AG04449 (cell line): ENCODE data around the gene WFDC8.

Experiments
- CTCF ChIA-PET: fragments of 350-600 bp; formaldehyde crosslinking; extraction: SDS; loops from one replicate; lab custom pipeline; 2021; ENCODE audit warnings: antibody characterized with exemption; lab: Yijun Ruan, JAX
- POLR2A ChIA-PET: fragments of 400-600, 350-600 bp; formaldehyde crosslinking; extraction: SDS; loops from one replicate; lab custom pipeline; 2020; ENCODE audit warnings: antibody characterized with exemption, inconsistent platforms; lab: Yijun Ruan, JAX
- DNase-seq: peaks from one replicate; pipeline ENCODE4 v3.0.0-alpha.2; 2010; ENCODE audit warnings: low read depth, low spot score
- H3K4me3 ChIP-seq: 2 replicates; pipeline ENCODE4 v1.5.1; 2011; ENCODE audit warnings: low read depth, mild to moderate bottlenecking, control low read depth, low read length
- CTCF ChIP-seq: IDR thresholded peaks from one replicate; pipeline ENCODE4 v1.5.1; 2011; ENCODE audit warnings: mild to moderate bottlenecking, moderate library complexity, low read length, control low read depth, inconsistent platforms; ENCODE audit not compliant: insufficient read depth; ENCODE audit errors: missing control alignments

Gene WFDC8

GRCh38 chr20:45579184-45579583 is at the start of gene WFDC8:
Gene WFDC8 (minus strand): TSS chr20:45579284. CDS start chr20:45579247, 37 bp downstream.
- H3K4me3 ChIP-seq = no peak within 1 kb of the TSS
- POLR2A ChIA-PET = no interaction called here
- CTCF ChIA-PET = interaction anchor here (1.3 to 3.4 kb wide), 3 partner anchors 13 to 191 kb away, joined by 4 to 13 read pairs (median 5); no protein-coding TSS in a partner anchor
- TF ChIP-seq CTCF = no peak
- no peak for DNase-seq

GRCh38 chr20:45626540-45626939 is 47.5 kb upstream of the WFDC8 start:
- ChIA-PET CTCF (interaction anchor here (1.0 kb wide), 2 partner anchors 10 to 19 kb away, joined by 3 read pairs; no protein-coding TSS in a partner anchor), POLR2A (no interaction called here)
- TF ChIP-seq CTCF = no peak
- H3K4me3 ChIP-seq = no peak overlapping the region
- DNase-seq = no peak

- no peak for TF ChIP-seq CTCF
- no peak for DNase-seq
- ChIA-PET POLR2A (no interaction called here), CTCF (interaction anchor here (1.0 kb wide), 1 partner anchor 8 kb away, joined by 3 read pairs; the partner anchor contains the start of gene WFDC10A)
- H3K4me3 ChIP-seq = no peak overlapping the region
Observed at GRCh38 chr20:45621593-45621992, 42.5 kb upstream of the WFDC8 start.

GRCh38 chr20:45617591-45617990 is 38.5 kb upstream of the WFDC8 start:
- no peak for TF ChIP-seq CTCF
- ChIA-PET POLR2A (no interaction called here), CTCF (interaction anchor here (1.9 to 3.1 kb wide), 2 partner anchors 11 to 154 kb away, joined by 6 to 16 read pairs; partner anchors contain the start of gene WFDC10A)
- H3K4me3 ChIP-seq = no peak overlapping the region
- DNase-seq = no peak

GRCh38 chr20:45612314-45612713 is 33.2 kb upstream of the WFDC8 start:
- POLR2A ChIA-PET = no interaction called here
- H3K4me3 ChIP-seq = no peak overlapping the region
- DNase-seq = no peak
- TF ChIP-seq CTCF = no peak
- CTCF ChIA-PET = interaction anchor here (0.6 kb wide), 1 partner anchor 159 kb away, joined by 4 read pairs; no protein-coding TSS in a partner anchor

GRCh38 chr20:45611054-45611453 is 32.0 kb upstream of the WFDC8 start:
- ChIA-PET POLR2A (no interaction called here), CTCF (no interaction called here)
- H3K4me3 ChIP-seq = no peak overlapping the region
- DNase-seq = peak; percentile 44
- TF ChIP-seq CTCF = no peak
